IMR-90 (cell line): Measurements from ENCODE around the gene TENM4. TPM values are rescaled to one million over a fixed set of nuclear protein-coding genes. Genes with fewer than 3 reads are reported as not detected.

Source experiments
- ATAC-seq: fragments of 200-7000 bp; cut with Tn5 transposase; 2 replicates; pipeline ENCODE4 v1.9.1; 2020; ENCODE audit warnings: low read depth, mild to moderate bottlenecking, moderate library complexity
- BruUV-seq: library from RNA; stranded (reverse); fragments of 400-500 nt; replicated peaks from 2 replicates; lab custom pipeline; 2021; lab: Mats Ljungman, UMichigan
- CTCF ChIA-PET: fragments of 300-600 bp; formaldehyde crosslinking; extraction: SDS; loops from one replicate; lab custom pipeline; 2021; ENCODE audit warnings: antibody characterized with exemption; lab: Yijun Ruan, JAX
- POLR2A ChIA-PET: fragments of 300-600 bp; sonication (Branson Sonifier 250); formaldehyde crosslinking; loops from one replicate; lab custom pipeline; 2022; ENCODE audit warnings: antibody characterized with exemption; ENCODE audit not compliant: unreplicated experiment; lab: Charles Lee
- DNase-seq: peaks from one replicate; pipeline ENCODE4 v3.0.0; 2013
- H2AFZ ChIP-seq: replicated peaks from 2 replicates; pipeline ENCODE3; 2013; ENCODE audit warnings: low read length, mild to moderate bottlenecking; ENCODE audit not compliant: poor library complexity
- H2AK5ac ChIP-seq: 2 replicates; pipeline ENCODE4 v1.6.1; 2013; ENCODE audit warnings: low read depth, low read length, inconsistent platforms
- H2AK9ac ChIP-seq: replicated peaks from 2 replicates; pipeline ENCODE3; 2013; ENCODE audit warnings: mild to moderate bottlenecking, low read depth, low read length, moderate library complexity; ENCODE audit not compliant: poor library complexity
- H2BK120ac ChIP-seq: 2 replicates; pipeline ENCODE4 v1.6.1; 2013; ENCODE audit warnings: low read depth, low read length, inconsistent platforms
- H2BK15ac ChIP-seq: 3 replicates; pipeline ENCODE4 v1.6.1; 2013; ENCODE audit warnings: low read depth, low read length, inconsistent platforms
- H2BK20ac ChIP-seq: 2 replicates; pipeline ENCODE4 v1.6.1; 2013; ENCODE audit warnings: low read depth, mild to moderate bottlenecking, inconsistent platforms, low read length, moderate library complexity
- H2BK5ac ChIP-seq: 2 replicates; pipeline ENCODE4 v1.6.1; 2013; ENCODE audit warnings: mild to moderate bottlenecking, low read depth, low read length, inconsistent platforms; ENCODE audit not compliant: poor library complexity, severe bottlenecking
- H3K14ac ChIP-seq: replicated peaks from 2 replicates; pipeline ENCODE4 v1.6.1; 2013; ENCODE audit warnings: low read depth, low read length, inconsistent platforms
- H3K18ac ChIP-seq: 2 replicates; pipeline ENCODE4 v1.6.1; 2013; ENCODE audit warnings: low read depth, low read length, control low read depth
- H3K23ac ChIP-seq: 2 replicates; pipeline ENCODE4 v1.6.1; 2013; ENCODE audit warnings: low read depth, low read length, inconsistent platforms
- H3K27ac ChIP-seq: 2 replicates; pipeline ENCODE4 v1.5.1; 2013; ENCODE audit warnings: mild to moderate bottlenecking, control low read depth, low read length; ENCODE audit not compliant: insufficient read depth
- H3K27me3 ChIP-seq: 2 replicates; pipeline ENCODE4 v1.6.1; 2013; ENCODE audit warnings: low read length; ENCODE audit not compliant: control insufficient read depth, insufficient read depth
- H3K36me3 ChIP-seq: 2 replicates; pipeline ENCODE4 v1.6.1; 2013; ENCODE audit warnings: low read length, mixed read lengths; ENCODE audit not compliant: control insufficient read depth, insufficient read depth
- H3K4ac ChIP-seq: 2 replicates; pipeline ENCODE4 v1.6.1; 2013; ENCODE audit warnings: low read depth, low read length, inconsistent platforms
- H3K4me1 ChIP-seq: 2 replicates; pipeline ENCODE4 v1.6.1; 2013; ENCODE audit warnings: low read length, mixed read lengths; ENCODE audit not compliant: control insufficient read depth, insufficient read depth
- H3K4me2 ChIP-seq: 2 replicates; pipeline ENCODE4 v1.6.1; 2013; ENCODE audit warnings: low read depth, mild to moderate bottlenecking, control low read depth, low read length, moderate library complexity
- H3K4me3 ChIP-seq: 2 replicates; pipeline ENCODE4 v1.5.1; 2013; ENCODE audit warnings: low read depth, mild to moderate bottlenecking, control low read depth, low read length, moderate library complexity; ENCODE audit not compliant: insufficient read depth
- H3K56ac ChIP-seq: 2 replicates; pipeline ENCODE4 v1.6.1; 2013; ENCODE audit warnings: low read length, inconsistent platforms; ENCODE audit not compliant: insufficient read depth; ENCODE audit errors: extremely low read depth
- H3K79me1 ChIP-seq, 2 experiments: 2 replicates each; pipeline ENCODE4 v1.6.1; 2013; ENCODE audit warnings: low read length in 2 of 2, inconsistent platforms in 1 of 2, low read depth in 1 of 2
- H3K9ac ChIP-seq: 2 replicates; pipeline ENCODE4 v1.6.1; 2013; ENCODE audit warnings: low read depth, low read length, control low read depth
- H3K9me1 ChIP-seq: 2 replicates; pipeline ENCODE4 v1.6.1; 2013; ENCODE audit warnings: low read length, inconsistent platforms; ENCODE audit not compliant: insufficient read depth
- H3K9me3 ChIP-seq: 2 replicates; pipeline ENCODE4 v1.6.1; 2013; ENCODE audit warnings: low read length; ENCODE audit not compliant: control insufficient read depth, insufficient read depth
- H4K20me1 ChIP-seq: 2 replicates; pipeline ENCODE4 v1.6.1; 2013; ENCODE audit warnings: low read length, inconsistent platforms; ENCODE audit not compliant: insufficient read depth
- H4K5ac ChIP-seq: 2 replicates; pipeline ENCODE4 v1.6.1; 2013; ENCODE audit warnings: mild to moderate bottlenecking, low read depth, low read length, control low read depth
- H4K8ac ChIP-seq, 2 experiments: 2 replicates each; pipeline ENCODE4 v1.6.1; 2013; ENCODE audit warnings: low read depth in 2 of 2, low read length in 2 of 2, control low read depth in 1 of 2, inconsistent platforms in 1 of 2
- H4K91ac ChIP-seq: 2 replicates; pipeline ENCODE4 v1.6.1; 2013; ENCODE audit warnings: low read depth, low read length, inconsistent platforms; ENCODE audit not compliant: insufficient read depth
- CEBPB ChIP-seq: IDR thresholded peaks from 2 replicates; pipeline ENCODE4 v1.6.1; 2012; ENCODE audit warnings: low read depth, low read length, improper control_type of control experiment
- CHD1 ChIP-seq: IDR thresholded peaks from 2 replicates; pipeline ENCODE4 v1.6.1; 2012; ENCODE audit warnings: low read depth, low read length, improper control_type of control experiment
- FOS ChIP-seq: fragments of 150-350 bp; IDR thresholded peaks from 2 replicates; pipeline ENCODE4 v1.6.1; 2016; ENCODE audit warnings: low read depth, low read length
- MAZ ChIP-seq: IDR thresholded peaks from 2 replicates; pipeline ENCODE4 v1.6.1; 2012; ENCODE audit warnings: low read depth, mild to moderate bottlenecking, low read length, improper control_type of control experiment, moderate library complexity, borderline replicate concordance
- MXI1 ChIP-seq: IDR thresholded peaks from 2 replicates; pipeline ENCODE4 v1.6.1; 2012; ENCODE audit warnings: low read depth, mild to moderate bottlenecking, low read length, moderate library complexity, borderline replicate concordance
- POLR2A ChIP-seq: IDR thresholded peaks from 2 replicates; pipeline ENCODE4 v1.6.1; 2012; ENCODE audit warnings: mild to moderate bottlenecking, low read depth, low read length
- RAD21 ChIP-seq: IDR thresholded peaks from 2 replicates; pipeline ENCODE4 v1.6.1; 2012; ENCODE audit warnings: low read length, improper control_type of control experiment
- RCOR1 ChIP-seq: IDR thresholded peaks from 2 replicates; pipeline ENCODE4 v1.6.1; 2012; ENCODE audit warnings: mild to moderate bottlenecking, low read length, improper control_type of control experiment; ENCODE audit not compliant: insufficient replicate concordance
- RFX5 ChIP-seq: IDR thresholded peaks from 2 replicates; pipeline ENCODE4 v1.8.0; 2012; ENCODE audit warnings: low read depth, mild to moderate bottlenecking, low read length, moderate library complexity
- WGBS, 2 experiments: methylation state at CpG; one replicate each; pipeline versions ENCODE4 v1.1.5 to v1.1.7; 2013; ENCODE audit warnings: missing lambda C conversion rate in 2 of 2; ENCODE audit not compliant: insufficient read length in 1 of 2; ENCODE audit errors: extremely low coverage in 2 of 2; 5-methylcytosine and 5-hydroxymethylcytosine counted together
- dilution Hi-C: fragments of 300-500 bp; cut with HindIII; formaldehyde crosslinking; loops from one replicate; pipeline ENCODE4 v1.14.3; 2018; ENCODE audit warnings: low sequenced_read_pairs; ENCODE audit not compliant: unreplicated experiment
- in situ Hi-C: fragments of 300-500 bp; cut with MboI; formaldehyde crosslinking; loops from 3 replicates; pipeline ENCODE4 v1.14.3; 2019; ENCODE audit warnings: low sequenced_read_pairs, inconsistent platforms, mixed read lengths
- intact Hi-C: fragments of 100-400 bp; cut with micrococcal nuclease; formaldehyde crosslinking; loops from 2 replicates; pipeline ENCODE4 v1.10.0; 2022
- polyA plus RNA-seq, 3 experiments: library from polyadenylated mRNA; depleted of rRNA; stranded (reverse); fragments of >200 nt; gene quantifications; 2 replicates each; pipeline ENCODE4 v1.2.3, GENCODE V29; 2012; ENCODE audit warnings: low replicate concordance in 1 of 3
- total RNA-seq: library from RNA; depleted of rRNA; stranded (reverse); fragments of >200 nt; gene quantifications from 2 replicates; pipeline ENCODE4 v1.2.3, GENCODE V29; 2012
- TF ChIP-seq, protein P1 (sequence below): conservative IDR thresholded peaks from 2 replicates; pipeline ENCODE4 v1.5.1; 2012; ENCODE audit warnings: mild to moderate bottlenecking, low read depth, low read length, improper control_type of control experiment
- TF ChIP-seq, protein P2 (sequence below): fragments of 150-350 bp; IDR thresholded peaks from 2 replicates; pipeline ENCODE4 v1.6.1; 2016; ENCODE audit warnings: low read depth, mild to moderate bottlenecking, low read length, moderate library complexity, borderline replicate concordance

The TENM4 gene
- total and polyA plus RNA-seq, 2 of the 4 experiments (the other 2 are of a cell fraction), result 7.4 to 9.0 TPM

DNA sequence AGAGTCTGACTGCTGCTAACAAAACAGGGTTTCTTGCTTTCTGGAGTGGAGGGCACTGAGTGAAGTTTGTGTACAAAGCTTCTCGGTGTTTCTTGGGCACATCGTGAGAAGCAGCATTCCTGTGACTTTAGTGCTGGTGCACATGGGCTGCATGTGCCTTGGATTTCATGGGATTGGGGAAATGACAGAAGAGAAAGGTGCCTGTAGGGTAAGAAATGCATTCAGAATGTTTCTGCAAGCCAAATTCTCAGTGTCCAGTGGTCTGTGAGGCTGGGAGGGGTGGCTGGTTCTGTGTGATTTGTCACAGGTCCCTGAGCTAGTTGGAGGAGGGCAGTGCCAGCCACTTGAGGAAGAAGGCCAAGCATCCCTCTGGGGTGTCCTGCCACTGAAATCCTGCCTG, 462.0 kb downstream of the TENM4 start:
- intact Hi-C loops (no loop called here), in situ Hi-C loops (no loop called here), dilution Hi-C loops (no loop called here)
- no peak overlapping the region for H3K4me3 ChIP-seq
- H3K36me3 ChIP-seq, result no peaks in the 10 kb centered on the region
- ChIA-PET CTCF (no interaction called here), POLR2A (no interaction called here)
- no peak overlapping the region for H3K9ac ChIP-seq
- no peak overlapping the region for H2BK15ac ChIP-seq
- no peak overlapping the region for H3K18ac ChIP-seq
- H2AK9ac ChIP-seq, result no peak overlapping the region
- H3K27me3 ChIP-seq, result no peaks in the 10 kb centered on the region; the same call in 1 of the 2 replicates
- no TSS peak for BruUV-seq
- no peak overlapping the region for H3K14ac ChIP-seq
- H3K27ac ChIP-seq, result no peak overlapping the region
- H2BK5ac ChIP-seq, result no peak overlapping the region
- H4K8ac ChIP-seq, result no peak overlapping the region
- DNase-seq (no peak), ATAC-seq (no peak)
- no peaks in the 10 kb centered on the region for H4K20me1 ChIP-seq
- no peak overlapping the region for H2BK20ac ChIP-seq
- no peak overlapping the region for H3K4me2 ChIP-seq
- no peaks in the 10 kb centered on the region for H3K79me1 ChIP-seq
- H4K91ac ChIP-seq, result no peak overlapping the region
- TF ChIP-seq, protein P1, sequence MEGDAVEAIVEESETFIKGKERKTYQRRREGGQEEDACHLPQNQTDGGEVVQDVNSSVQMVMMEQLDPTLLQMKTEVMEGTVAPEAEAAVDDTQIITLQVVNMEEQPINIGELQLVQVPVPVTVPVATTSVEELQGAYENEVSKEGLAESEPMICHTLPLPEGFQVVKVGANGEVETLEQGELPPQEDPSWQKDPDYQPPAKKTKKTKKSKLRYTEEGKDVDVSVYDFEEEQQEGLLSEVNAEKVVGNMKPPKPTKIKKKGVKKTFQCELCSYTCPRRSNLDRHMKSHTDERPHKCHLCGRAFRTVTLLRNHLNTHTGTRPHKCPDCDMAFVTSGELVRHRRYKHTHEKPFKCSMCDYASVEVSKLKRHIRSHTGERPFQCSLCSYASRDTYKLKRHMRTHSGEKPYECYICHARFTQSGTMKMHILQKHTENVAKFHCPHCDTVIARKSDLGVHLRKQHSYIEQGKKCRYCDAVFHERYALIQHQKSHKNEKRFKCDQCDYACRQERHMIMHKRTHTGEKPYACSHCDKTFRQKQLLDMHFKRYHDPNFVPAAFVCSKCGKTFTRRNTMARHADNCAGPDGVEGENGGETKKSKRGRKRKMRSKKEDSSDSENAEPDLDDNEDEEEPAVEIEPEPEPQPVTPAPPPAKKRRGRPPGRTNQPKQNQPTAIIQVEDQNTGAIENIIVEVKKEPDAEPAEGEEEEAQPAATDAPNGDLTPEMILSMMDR, result no peak
- TF ChIP-seq FOS (no peak), POLR2A (no peak), RFX5 (no peak), CEBPB (no peak), MAZ (no peak), CHD1 (no peak), MXI1 (no peak), RAD21 (no peak), RCOR1 (no peak)
- TF ChIP-seq, protein P2, sequence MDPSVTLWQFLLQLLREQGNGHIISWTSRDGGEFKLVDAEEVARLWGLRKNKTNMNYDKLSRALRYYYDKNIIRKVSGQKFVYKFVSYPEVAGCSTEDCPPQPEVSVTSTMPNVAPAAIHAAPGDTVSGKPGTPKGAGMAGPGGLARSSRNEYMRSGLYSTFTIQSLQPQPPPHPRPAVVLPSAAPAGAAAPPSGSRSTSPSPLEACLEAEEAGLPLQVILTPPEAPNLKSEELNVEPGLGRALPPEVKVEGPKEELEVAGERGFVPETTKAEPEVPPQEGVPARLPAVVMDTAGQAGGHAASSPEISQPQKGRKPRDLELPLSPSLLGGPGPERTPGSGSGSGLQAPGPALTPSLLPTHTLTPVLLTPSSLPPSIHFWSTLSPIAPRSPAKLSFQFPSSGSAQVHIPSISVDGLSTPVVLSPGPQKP, result no peak
- no peak overlapping the region for H3K23ac ChIP-seq
- no peak overlapping the region for H2BK120ac ChIP-seq
- no peaks in the 10 kb centered on the region for H3K4me1 ChIP-seq
- H3K9me1 ChIP-seq, result no peaks in the 10 kb centered on the region
- H3K9me3 ChIP-seq, result no peaks in the 10 kb centered on the region
- H3K4ac ChIP-seq, result no peak overlapping the region
- no peak overlapping the region for H2AFZ ChIP-seq
- no peak overlapping the region for H4K5ac ChIP-seq
- no peak overlapping the region for H3K56ac ChIP-seq
- H2AK5ac ChIP-seq, result no peak overlapping the region
- WGBS, 2 experiments, result no CpG with 5 or more reads among the region's 2 CpGs
